PC-9 (cell line): ENCODE data around the gene SALL1. TPM values are rescaled to one million over a fixed set of nuclear protein-coding genes. Genes with fewer than 3 reads are reported as not detected.

Experiments used
- BruUV-seq: library from RNA; stranded (reverse); fragments of 400-500 nt; replicated peaks from 2 replicates; lab custom pipeline; 2021; lab: Mats Ljungman, UMichigan
- CTCF ChIA-PET: fragments of 300-600 bp; sonication (Branson Sonifier 250); formaldehyde crosslinking; loops from one replicate; lab custom pipeline; 2022; ENCODE audit warnings: antibody characterized with exemption; lab: Charles Lee
- POLR2A ChIA-PET: fragments of 300-600 bp; sonication (Branson Sonifier 250); formaldehyde crosslinking; loops from one replicate; lab custom pipeline; 2022; ENCODE audit warnings: antibody characterized with exemption; ENCODE audit not compliant: unreplicated experiment; lab: Charles Lee
- DNase-seq, 2 experiments: peaks; one replicate each; pipeline versions ENCODE4 v3.0.0 to v3.0.0-alpha.2; 2015 to 2022; ENCODE audit warnings: mixed read lengths in 1 of 2
- H2AFZ ChIP-seq: fragments of 200-600 bp; sonication (generic); 2 replicates; pipeline ENCODE4 v1.8.1; 2017; ENCODE audit warnings: antibody characterized with exemption
- H3F3A ChIP-seq: fragments of 200-600 bp; sonication (generic); 2 replicates; pipeline ENCODE4 v1.8.1; 2017; ENCODE audit warnings: antibody characterized with exemption, mild to moderate bottlenecking, low read depth; ENCODE audit not compliant: insufficient read depth
- H3K27ac ChIP-seq: fragments of 200-600 bp; sonication (generic); 2 replicates; pipeline ENCODE4 v1.6.1; 2016; ENCODE audit warnings: mixed run types
- H3K27me3 ChIP-seq: fragments of 200-600 bp; sonication (generic); 2 replicates; pipeline ENCODE4 v1.6.1; 2016; ENCODE audit warnings: low read depth, mixed run types; ENCODE audit not compliant: insufficient read depth
- H3K36me3 ChIP-seq: fragments of 200-600 bp; sonication (generic); 2 replicates; pipeline ENCODE4 v1.6.1; 2016; ENCODE audit warnings: low read depth, mixed run types
- H3K4me1 ChIP-seq: fragments of 200-600 bp; sonication (generic); replicated peaks from 2 replicates; pipeline ENCODE4 v1.6.1; 2016; ENCODE audit warnings: mixed run types; ENCODE audit not compliant: insufficient read depth
- H3K4me2 ChIP-seq: fragments of 200-600 bp; sonication (generic); 2 replicates; pipeline ENCODE4 v1.6.1; 2017; ENCODE audit warnings: mixed run types
- H3K4me3 ChIP-seq: fragments of 200-600 bp; sonication (generic); 2 replicates; pipeline ENCODE4 v1.6.1; 2016; ENCODE audit warnings: mixed run types
- H3K79me2 ChIP-seq: fragments of 200-600 bp; sonication (generic); 2 replicates; pipeline ENCODE4 v1.6.1; 2017; ENCODE audit warnings: low read depth, mixed run types
- H3K9me2 ChIP-seq: fragments of 200-600 bp; sonication (generic); 2 replicates; pipeline ENCODE4 v1.8.1; 2017; ENCODE audit warnings: mild to moderate bottlenecking; ENCODE audit not compliant: insufficient read depth
- H3K9me3 ChIP-seq: fragments of 200-600 bp; sonication (generic); 2 replicates; pipeline ENCODE4 v1.8.1; 2016; ENCODE audit warnings: low read depth; ENCODE audit not compliant: insufficient read depth
- H4K20me1 ChIP-seq: fragments of 200-600 bp; sonication (generic); 2 replicates; pipeline ENCODE4 v1.8.1; 2017; ENCODE audit not compliant: insufficient read depth
- EZH2 ChIP-seq: fragments of 200-600 bp; sonication (generic); IDR thresholded peaks from 2 replicates; pipeline ENCODE4 v1.8.0; 2017; ENCODE audit warnings: antibody characterized with exemption, low read depth
- intact Hi-C: fragments of 100-400 bp; cut with micrococcal nuclease; formaldehyde crosslinking; loops from one replicate; pipeline ENCODE4 v1.10.0; 2022; ENCODE audit not compliant: unreplicated experiment
- total RNA-seq: library from RNA; stranded (reverse); gene quantifications from 2 replicates; pipeline ENCODE4 v1.2.3, GENCODE V29; 2021
- TF ChIP-seq, protein P1 (sequence below): fragments of 200-600 bp; sonication (generic); conservative IDR thresholded peaks from 2 replicates; pipeline ENCODE4 v1.6.1; 2017; ENCODE audit warnings: mixed run types, antibody characterized with exemption, mild to moderate bottlenecking, moderate library complexity

The SALL1 gene
- total RNA-seq, 1 experiment from 2014 or later = not detected

- BruUV-seq = no TSS peak
- H3K4me2 ChIP-seq = no peak overlapping the region
- H3K4me3 ChIP-seq = no peak overlapping the region
- H4K20me1 ChIP-seq = no peaks in the 10 kb centered on the region
- no peaks in the 10 kb centered on the region for H3F3A ChIP-seq
- no peak overlapping the region for H3K27ac ChIP-seq
- no peak overlapping the region for H2AFZ ChIP-seq
- H3K27me3 ChIP-seq = peaks cover 85% of the 10 kb centered on the region
- H3K4me1 ChIP-seq = no peaks in the 10 kb centered on the region
- H3K9me3 ChIP-seq = no peaks in the 10 kb centered on the region
- ChIA-PET CTCF (no interaction called here), POLR2A (no interaction called here)
- no peak for DNase-seq
- no peak for TF ChIP-seq EZH2
- intact Hi-C loops = no loop called here
- no peaks in the 10 kb centered on the region for H3K36me3 ChIP-seq
- H3K9me2 ChIP-seq = no peaks in the 10 kb centered on the region
- H3K79me2 ChIP-seq = no peaks in the 10 kb centered on the region
Observed at GRCh38 chr16:51140112-51140511, 11.0 kb downstream of the SALL1 start.

DNA sequence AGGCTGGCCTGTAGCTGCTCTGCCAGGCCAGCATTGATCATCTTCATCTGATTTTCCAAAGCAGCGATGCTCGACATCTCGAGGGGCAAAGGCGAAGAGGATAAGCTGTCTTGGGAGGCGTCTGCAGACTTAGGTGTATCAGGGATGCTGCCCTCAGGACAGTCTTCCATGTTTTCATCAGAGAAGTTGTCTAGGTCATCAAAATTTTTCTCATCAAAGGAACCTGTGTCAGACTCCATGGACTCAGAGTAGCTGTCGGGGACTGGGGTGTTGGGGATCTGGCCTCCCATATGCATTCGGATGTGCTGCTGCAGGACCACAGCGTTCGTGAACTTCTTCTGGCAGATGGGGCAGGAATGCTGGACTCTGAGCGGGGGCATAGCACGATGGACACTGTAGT, 11.5 kb downstream of the SALL1 start:
- no peaks in the 10 kb centered on the region for H3K36me3 ChIP-seq
- no peaks in the 10 kb centered on the region for H3K9me2 ChIP-seq
- CTCF ChIA-PET = no interaction called here
- no peaks in the 10 kb centered on the region for H3K4me1 ChIP-seq
- H4K20me1 ChIP-seq = no peaks in the 10 kb centered on the region
- no peak for DNase-seq
- H3K4me3 ChIP-seq = no peak overlapping the region
- POLR2A ChIA-PET = no interaction called here
- no peaks in the 10 kb centered on the region for H3K9me3 ChIP-seq
- TF ChIP-seq, protein P1, sequence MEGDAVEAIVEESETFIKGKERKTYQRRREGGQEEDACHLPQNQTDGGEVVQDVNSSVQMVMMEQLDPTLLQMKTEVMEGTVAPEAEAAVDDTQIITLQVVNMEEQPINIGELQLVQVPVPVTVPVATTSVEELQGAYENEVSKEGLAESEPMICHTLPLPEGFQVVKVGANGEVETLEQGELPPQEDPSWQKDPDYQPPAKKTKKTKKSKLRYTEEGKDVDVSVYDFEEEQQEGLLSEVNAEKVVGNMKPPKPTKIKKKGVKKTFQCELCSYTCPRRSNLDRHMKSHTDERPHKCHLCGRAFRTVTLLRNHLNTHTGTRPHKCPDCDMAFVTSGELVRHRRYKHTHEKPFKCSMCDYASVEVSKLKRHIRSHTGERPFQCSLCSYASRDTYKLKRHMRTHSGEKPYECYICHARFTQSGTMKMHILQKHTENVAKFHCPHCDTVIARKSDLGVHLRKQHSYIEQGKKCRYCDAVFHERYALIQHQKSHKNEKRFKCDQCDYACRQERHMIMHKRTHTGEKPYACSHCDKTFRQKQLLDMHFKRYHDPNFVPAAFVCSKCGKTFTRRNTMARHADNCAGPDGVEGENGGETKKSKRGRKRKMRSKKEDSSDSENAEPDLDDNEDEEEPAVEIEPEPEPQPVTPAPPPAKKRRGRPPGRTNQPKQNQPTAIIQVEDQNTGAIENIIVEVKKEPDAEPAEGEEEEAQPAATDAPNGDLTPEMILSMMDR = no peak
- TF ChIP-seq EZH2 = no peak
- no peak overlapping the region for H3K27ac ChIP-seq
- H3K79me2 ChIP-seq = no peaks in the 10 kb centered on the region
- H3F3A ChIP-seq = no peaks in the 10 kb centered on the region
- H2AFZ ChIP-seq = no peak overlapping the region
- peaks cover 87% of the 10 kb centered on the region for H3K27me3 ChIP-seq
- intact Hi-C loops = no loop called here
- H3K4me2 ChIP-seq = no peak overlapping the region
- BruUV-seq = no TSS peak

- Histone ChIP-seq H3K9me2 (no peaks in the 10 kb centered on the region), H2AFZ (no peak overlapping the region), H3K9me3 (no peaks in the 10 kb centered on the region), H3K4me2 (no peak overlapping the region), H4K20me1 (no peaks in the 10 kb centered on the region), H3F3A (no peaks in the 10 kb centered on the region), H3K4me3 (no peak overlapping the region), H3K4me1 (no peaks in the 10 kb centered on the region), H3K27ac (no peak overlapping the region), H3K27me3 (peaks cover 80% of the 10 kb centered on the region), H3K36me3 (no peaks in the 10 kb centered on the region), H3K79me2 (no peaks in the 10 kb centered on the region)
- no peak for TF ChIP-seq EZH2
- TF ChIP-seq, protein P1 = no peak
- DNase-seq = no peak
- intact Hi-C loops = no loop called here
- CTCF ChIA-PET = no interaction called here
- BruUV-seq = no TSS peak
- POLR2A ChIA-PET = no interaction called here
Observed at GRCh38 chr16:51138178-51138577, 12.9 kb downstream of the SALL1 start.

- H3K36me3 ChIP-seq = no peaks in the 10 kb centered on the region
- DNase-seq = no peak
- no peak for TF ChIP-seq EZH2
- TF ChIP-seq, protein P1 = no peak
- H3K4me3 ChIP-seq = no peak overlapping the region
- H3K27ac ChIP-seq = no peak overlapping the region
- ChIA-PET CTCF (no interaction called here), POLR2A (no interaction called here)
- no TSS peak for BruUV-seq
- intact Hi-C loops = no loop called here
- H3K4me1 ChIP-seq = no peaks in the 10 kb centered on the region
- H4K20me1 ChIP-seq = no peaks in the 10 kb centered on the region
- H3K9me2 ChIP-seq = no peaks in the 10 kb centered on the region
- H2AFZ ChIP-seq = no peak overlapping the region
- no peak overlapping the region for H3K4me2 ChIP-seq
- no peaks in the 10 kb centered on the region for H3K79me2 ChIP-seq
- H3K9me3 ChIP-seq = no peaks in the 10 kb centered on the region
- peaks cover 74% of the 10 kb centered on the region for H3K27me3 ChIP-seq
- no peaks in the 10 kb centered on the region for H3F3A ChIP-seq
Observed at GRCh38 chr16:51137097-51137496, 14.0 kb downstream of the SALL1 start.
